ENCODE measurements around the gene TOP3B. TPM values are rescaled to one million over a fixed set of nuclear protein-coding genes. Genes with fewer than 3 reads are reported as not detected.
A peak's percentile ranks its signal among the peaks of the same experiment; 100 is the strongest.
"Not testable (repeated sequence)": the region's sequence is repeated elsewhere in the genome, so short reads cannot be mapped to it uniquely, and the experiment has no call there.

The TOP3B gene
- total RNA-seq, 1 experiment from 2014 or later: 20.5 TPM

GRCh38 chr22:21945453-21946261 lies 36.9 kb downstream of the TOP3B start:
- no peak for DNase-seq (ENCODE audit: low spot score)

- DNase-seq (ENCODE audit: low spot score): no peak
These were observed 37.7 kb downstream of the TOP3B start for GRCh38 chr22:21944871-21945270.

- DNase-seq (ENCODE audit: low spot score): peak; percentile 25
These were observed 38.8 kb downstream of the TOP3B start for GRCh38 chr22:21943571-21944448.

GRCh38 chr22:21942407-21943343 lies 39.9 kb downstream of the TOP3B start:
- peak; percentile 90 for DNase-seq (ENCODE audit: low spot score)

GRCh38 chr22:21941921-21942320 lies 40.7 kb downstream of the TOP3B start:
- DNase-seq (ENCODE audit: low spot score): peak; percentile 23

- DNase-seq (ENCODE audit: low spot score): no peak
These were observed 42.1 kb downstream of the TOP3B start for GRCh38 chr22:21940521-21940920.

- not testable (repeated sequence) for DNase-seq (ENCODE audit: low spot score)
These were observed 42.7 kb downstream of the TOP3B start for GRCh38 chr22:21939935-21940334.

GRCh38 chr22:21939461-21939913 lies 43.1 kb downstream of the TOP3B start:
- no peak for DNase-seq (ENCODE audit: low spot score)

GRCh38 chr22:21938906-21939305 lies 43.7 kb downstream of the TOP3B start:
- no peak for DNase-seq (ENCODE audit: low spot score)

- DNase-seq (ENCODE audit: low spot score): peak; percentile 75
These were observed 44.3 kb downstream of the TOP3B start for GRCh38 chr22:21938071-21938822.

- DNase-seq (ENCODE audit: low spot score): no peak
These were observed 44.8 kb downstream of the TOP3B start for GRCh38 chr22:21937821-21938070.

- DNase-seq (ENCODE audit: low spot score): no peak
These were observed 45.4 kb downstream of the TOP3B start for GRCh38 chr22:21937041-21937820.

GRCh38 chr22:21936151-21936775 lies 46.3 kb downstream of the TOP3B start:
- no peak for DNase-seq (ENCODE audit: low spot score)

- DNase-seq (ENCODE audit: low spot score): no peak
These were observed 48.7 kb downstream of the TOP3B start for GRCh38 chr22:21933910-21934309.

- DNase-seq (ENCODE audit: low spot score): no peak
These were observed 49.2 kb downstream of the TOP3B start for GRCh38 chr22:21933413-21933812.

GRCh38 chr22:21932347-21932746 lies 50.2 kb downstream of the TOP3B start:
- DNase-seq (ENCODE audit: low spot score): no peak

GRCh38 chr22:21931056-21931455 lies 51.5 kb downstream of the TOP3B start:
- DNase-seq (ENCODE audit: low spot score): no peak

GRCh38 chr22:21929253-21929652 lies 53.3 kb downstream of the TOP3B start:
- no peak for DNase-seq (ENCODE audit: low spot score)

- DNase-seq (ENCODE audit: low spot score): no peak
These were observed 54.5 kb downstream of the TOP3B start for GRCh38 chr22:21928048-21928447.

All from A172 (cell line).